ENCODE measurements around the gene NUDT14. TPM values are rescaled to one million over a fixed set of nuclear protein-coding genes. Genes with fewer than 3 reads are reported as not detected.
A peak's percentile ranks its signal among the peaks of the same experiment; 100 is the strongest.

NUDT14 gene
- total and polyA plus RNA-seq, 3 experiments from 2014 or later, result 6.7 to 12.4 (median 6.9) TPM

DNA sequence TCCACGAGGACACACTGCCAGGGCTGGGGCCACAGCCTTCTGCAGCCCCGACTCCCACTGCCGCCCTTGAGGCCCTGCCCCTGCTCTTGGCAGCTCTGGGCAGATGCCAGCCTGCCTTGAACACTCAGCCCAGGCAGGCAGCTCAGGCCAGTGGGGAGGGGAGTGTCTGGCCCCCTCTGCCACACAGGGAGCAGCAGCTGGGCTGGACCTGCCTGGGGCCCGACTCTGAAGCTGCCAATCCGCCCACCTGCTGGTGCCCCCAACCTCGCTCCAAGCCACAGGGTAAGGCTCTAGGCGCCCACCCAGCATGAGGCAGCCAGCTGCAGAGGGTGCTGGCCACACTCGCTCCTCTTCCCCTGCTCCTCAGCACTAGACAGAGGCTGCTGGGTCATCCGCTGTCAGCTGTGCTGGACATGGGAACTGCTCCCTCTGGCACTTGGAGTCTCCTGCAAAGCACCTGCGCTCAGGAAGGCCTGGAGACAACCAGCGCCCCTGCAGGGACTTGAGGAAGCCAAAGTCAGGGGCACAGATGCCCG, 24.6 kb upstream of the NUDT14 start:
- ChIA-PET POLR2A (no interaction called here), CTCF (interaction anchor here (3.7 kb wide), 2 partner anchors 12 to 146 kb away, joined by 18 to 24 read pairs; no protein-coding TSS in a partner anchor)
- peaks cover 1 to 7% of the 10 kb centered on the region in 2 donors for H3K27me3 Mint-ChIP-seq
- no peaks in the 10 kb centered on the region for H3K27me3 ChIP-seq (ENCODE audit: insufficient read depth, low read length, poor library complexity, severe bottlenecking)
- H3K4me1 ChIP-seq (ENCODE audit: insufficient read depth, low read length), result peaks cover 19% of the 10 kb centered on the region
- H3K4me3 ChIP-seq (ENCODE audit: low read length), result no peak overlapping the region
- H3K4me1 Mint-ChIP-seq, result peaks cover 0 to 14% (median 5%) of the 10 kb centered on the region in 3 donors
- H3K9me3 Mint-ChIP-seq, result no peaks in the 10 kb centered on the region
- H3K36me3 Mint-ChIP-seq, result peaks cover 0 to 10% (median 0%) of the 10 kb centered on the region in 3 donors
- H3K9me3 ChIP-seq (ENCODE audit: low read length), result no peaks in the 10 kb centered on the region
- no peaks in the 10 kb centered on the region for H3K36me3 ChIP-seq (ENCODE audit: insufficient read depth, low read length)
- no peak overlapping the region for H3K4me3 Mint-ChIP-seq
- H3K27ac Mint-ChIP-seq, result no peak overlapping the region
- H3K27ac ChIP-seq (ENCODE audit: low read depth, low read length), result no peak overlapping the region
- DNase-seq, result no peak

DNA sequence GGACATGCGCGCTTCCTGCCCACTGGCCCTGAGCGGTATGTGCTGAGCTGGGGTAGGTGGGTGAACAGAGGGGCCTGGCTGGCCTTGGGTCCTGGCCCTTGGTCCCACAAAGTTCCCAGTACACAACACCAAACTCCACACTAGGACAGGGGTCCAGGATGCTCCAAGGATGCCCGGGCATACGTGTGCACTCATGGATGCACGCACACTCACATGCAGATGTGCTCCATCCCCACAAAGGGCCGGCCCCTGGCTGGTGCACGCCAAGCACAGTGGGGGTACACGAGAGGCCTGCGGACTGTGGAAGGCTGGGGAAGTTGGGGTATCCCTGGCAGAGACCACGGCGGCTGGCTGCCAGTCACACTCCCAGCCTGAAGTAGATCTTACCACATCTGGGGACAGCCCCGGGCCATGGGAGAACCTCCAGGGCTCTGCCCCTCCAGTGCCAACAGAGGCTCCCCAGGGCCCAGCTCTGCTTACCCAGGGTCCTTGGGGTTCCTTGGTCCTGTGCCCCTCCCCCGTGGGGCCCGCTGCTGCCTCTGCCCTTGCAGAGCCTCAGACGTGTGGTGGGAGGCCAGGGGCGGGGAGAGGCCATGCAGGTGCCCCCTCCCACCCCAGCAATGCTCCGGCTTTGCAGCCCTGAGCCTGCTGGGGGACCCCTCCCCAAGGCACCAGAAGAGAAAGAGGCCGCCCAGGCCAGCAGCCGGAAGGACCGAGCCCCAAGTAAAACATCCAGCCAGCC, 24.0 kb upstream of the NUDT14 start:
- no peaks in the 10 kb centered on the region for H3K9me3 ChIP-seq (ENCODE audit: low read length)
- H3K27me3 ChIP-seq (ENCODE audit: insufficient read depth, low read length, poor library complexity, severe bottlenecking), result no peaks in the 10 kb centered on the region
- Mint-ChIP-seq H3K4me1 (peaks cover 0 to 14% (median 5%) of the 10 kb centered on the region in 3 donors), H3K27me3 (peaks cover 8 to 10% of the 10 kb centered on the region in 2 donors), H3K27ac (no peak overlapping the region), H3K4me3 (no peak overlapping the region), H3K9me3 (no peaks in the 10 kb centered on the region), H3K36me3 (peaks cover 0 to 6% (median 0%) of the 10 kb centered on the region in 3 donors)
- DNase-seq, result no peak
- H3K36me3 ChIP-seq (ENCODE audit: insufficient read depth, low read length), result no peaks in the 10 kb centered on the region
- ChIA-PET CTCF (interaction anchor here (3.7 kb wide), 2 partner anchors 11 to 147 kb away, joined by 18 to 24 read pairs; no protein-coding TSS in a partner anchor), POLR2A (no interaction called here)
- peaks cover 19% of the 10 kb centered on the region for H3K4me1 ChIP-seq (ENCODE audit: insufficient read depth, low read length)
- H3K27ac ChIP-seq (ENCODE audit: low read depth, low read length), result no peak overlapping the region
- no peak overlapping the region for H3K4me3 ChIP-seq (ENCODE audit: low read length)

DNA sequence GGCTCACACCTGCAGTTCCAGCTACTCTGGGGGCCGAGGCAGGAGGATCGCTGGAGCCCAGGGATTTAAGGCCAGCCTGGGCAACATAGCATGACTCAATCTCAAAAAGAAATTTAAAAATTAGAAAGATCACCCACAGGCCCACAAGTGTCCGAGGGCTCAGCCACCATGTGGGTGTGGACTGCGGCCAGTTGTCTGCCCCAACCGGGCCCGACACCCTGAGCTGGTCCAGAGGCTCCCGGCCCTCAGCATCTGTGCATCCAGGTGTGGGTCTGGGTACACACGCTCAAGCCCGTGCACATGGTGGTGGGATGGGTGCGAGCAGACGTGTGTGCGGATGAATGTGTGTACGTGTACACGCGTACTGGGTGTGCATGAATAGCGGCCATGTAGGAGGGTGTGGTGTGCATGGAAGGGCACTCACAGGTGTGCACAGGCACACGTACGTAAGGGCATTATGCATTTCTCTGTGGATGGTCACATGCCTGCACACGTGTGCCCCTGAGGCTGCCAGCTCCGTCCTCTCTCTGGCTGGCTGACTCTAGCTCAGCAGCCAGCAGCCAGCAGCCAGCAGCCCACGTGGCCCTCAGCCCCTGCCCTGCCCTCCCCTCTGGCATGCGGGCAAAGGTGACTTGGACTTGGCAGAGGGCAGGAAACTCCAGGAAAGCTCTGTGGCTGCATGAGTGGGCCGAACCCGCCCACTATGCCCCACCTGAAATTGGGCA, 23.3 kb upstream of the NUDT14 start:
- peaks cover 0 to 3% (median 0%) of the 10 kb centered on the region in 3 donors for H3K36me3 Mint-ChIP-seq
- peaks cover 0 to 14% (median 5%) of the 10 kb centered on the region in 3 donors for H3K4me1 Mint-ChIP-seq
- DNase-seq, result no peak
- Histone ChIP-seq H3K36me3 (ENCODE audit: insufficient read depth, low read length) (no peaks in the 10 kb centered on the region), H3K27ac (ENCODE audit: low read depth, low read length) (no peak overlapping the region), H3K4me3 (ENCODE audit: low read length) (no peak overlapping the region), H3K4me1 (ENCODE audit: insufficient read depth, low read length) (peaks cover 19% of the 10 kb centered on the region), H3K9me3 (ENCODE audit: low read length) (no peaks in the 10 kb centered on the region), H3K27me3 (ENCODE audit: insufficient read depth, low read length, poor library complexity, severe bottlenecking) (no peaks in the 10 kb centered on the region)
- peaks cover 15 to 17% of the 10 kb centered on the region in 2 donors for H3K27me3 Mint-ChIP-seq
- H3K27ac Mint-ChIP-seq, result no peak overlapping the region
- H3K9me3 Mint-ChIP-seq, result no peaks in the 10 kb centered on the region
- ChIA-PET CTCF (interaction anchor here (3.7 kb wide), 2 partner anchors 10 to 147 kb away, joined by 18 to 24 read pairs; no protein-coding TSS in a partner anchor), POLR2A (no interaction called here)
- H3K4me3 Mint-ChIP-seq, result peak overlapping the region in 1 of 7 donors; percentile 3

DNA sequence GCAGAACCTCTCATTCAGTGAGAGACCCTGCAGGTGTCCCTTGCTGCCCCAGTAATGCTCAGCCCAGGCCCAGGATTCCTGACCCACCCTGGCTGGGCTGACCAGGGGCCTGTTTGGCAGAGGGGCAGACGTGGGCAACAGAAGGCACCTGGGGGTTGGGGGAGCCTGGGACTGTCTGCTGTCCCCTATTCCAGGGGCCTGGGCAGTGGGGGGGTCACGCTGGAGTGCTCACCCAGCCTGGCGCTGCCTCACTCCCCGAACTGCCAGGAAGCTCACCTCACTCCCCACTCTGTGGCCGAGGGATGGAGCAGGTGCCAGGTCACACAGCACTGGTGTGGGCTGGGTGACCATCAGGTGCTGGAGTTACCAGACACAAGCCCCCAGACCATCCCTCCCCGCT, 22.6 kb upstream of the NUDT14 start:
- peaks cover 21% of the 10 kb centered on the region in 2 donors for H3K27me3 Mint-ChIP-seq
- H3K27ac Mint-ChIP-seq, result no peak overlapping the region
- no peaks in the 10 kb centered on the region for H3K36me3 ChIP-seq (ENCODE audit: insufficient read depth, low read length)
- H3K36me3 Mint-ChIP-seq, result no peaks in the 10 kb centered on the region
- peaks cover 1% of the 10 kb centered on the region for H3K27me3 ChIP-seq (ENCODE audit: insufficient read depth, low read length, poor library complexity, severe bottlenecking)
- ChIA-PET POLR2A (no interaction called here), CTCF (interaction anchor here (0.9 to 3.7 kb wide), 4 partner anchors 8 to 148 kb away, joined by 3 to 24 read pairs (median 10); no protein-coding TSS in a partner anchor)
- H3K4me1 Mint-ChIP-seq, result peaks cover 0 to 14% (median 5%) of the 10 kb centered on the region in 3 donors
- no peaks in the 10 kb centered on the region for H3K9me3 Mint-ChIP-seq
- H3K4me3 Mint-ChIP-seq, result no peak overlapping the region
- H3K4me3 ChIP-seq (ENCODE audit: low read length), result no peak overlapping the region
- DNase-seq, result no peak
- no peaks in the 10 kb centered on the region for H3K9me3 ChIP-seq (ENCODE audit: low read length)
- peaks cover 19% of the 10 kb centered on the region for H3K4me1 ChIP-seq (ENCODE audit: insufficient read depth, low read length)
- no peak overlapping the region for H3K27ac ChIP-seq (ENCODE audit: low read depth, low read length)

DNA sequence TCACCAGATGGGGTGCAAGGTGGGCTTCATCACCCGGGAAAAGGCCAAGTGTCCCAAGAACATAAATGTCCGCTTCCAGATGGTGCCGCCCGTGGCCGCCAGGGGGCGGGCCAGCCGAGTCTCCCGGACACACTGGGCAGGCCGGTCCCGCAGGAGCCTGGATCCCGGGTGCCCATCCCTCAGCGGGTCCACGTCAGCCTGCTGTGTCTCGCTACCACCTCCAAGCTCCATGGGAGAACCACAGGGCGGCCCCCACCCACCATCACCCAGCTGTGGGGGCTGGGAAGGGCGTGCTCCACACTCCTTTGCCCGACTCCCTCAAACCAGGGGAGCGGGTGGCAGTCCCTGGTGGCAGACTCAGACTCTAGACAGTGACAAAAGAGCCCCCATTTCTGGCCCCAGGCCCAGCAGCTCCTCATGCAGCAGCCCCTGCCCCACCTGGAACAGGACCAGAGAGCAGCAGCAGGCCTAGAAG, 22.0 kb upstream of the NUDT14 start:
- H3K27me3 ChIP-seq (ENCODE audit: insufficient read depth, low read length, poor library complexity, severe bottlenecking), result peaks cover 6% of the 10 kb centered on the region
- Mint-ChIP-seq H3K9me3 (no peaks in the 10 kb centered on the region), H3K4me3 (no peak overlapping the region), H3K36me3 (no peaks in the 10 kb centered on the region), H3K27me3 (peaks cover 25 to 26% of the 10 kb centered on the region in 2 donors), H3K27ac (no peak overlapping the region), H3K4me1 (peaks cover 0 to 14% (median 5%) of the 10 kb centered on the region in 3 donors)
- H3K4me3 ChIP-seq (ENCODE audit: low read length), result no peak overlapping the region
- CTCF ChIA-PET, result interaction anchor here (0.9 to 3.7 kb wide), 4 partner anchors 9 to 149 kb away, joined by 3 to 24 read pairs (median 10); no protein-coding TSS in a partner anchor
- H3K4me1 ChIP-seq (ENCODE audit: insufficient read depth, low read length), result peaks cover 19% of the 10 kb centered on the region
- no peaks in the 10 kb centered on the region for H3K9me3 ChIP-seq (ENCODE audit: low read length)
- POLR2A ChIA-PET, result no interaction called here
- DNase-seq, result peak; percentile 42 to 72 (median 55)
- H3K36me3 ChIP-seq (ENCODE audit: insufficient read depth, low read length), result no peaks in the 10 kb centered on the region
- H3K27ac ChIP-seq (ENCODE audit: low read depth, low read length), result no peak overlapping the region

DNA sequence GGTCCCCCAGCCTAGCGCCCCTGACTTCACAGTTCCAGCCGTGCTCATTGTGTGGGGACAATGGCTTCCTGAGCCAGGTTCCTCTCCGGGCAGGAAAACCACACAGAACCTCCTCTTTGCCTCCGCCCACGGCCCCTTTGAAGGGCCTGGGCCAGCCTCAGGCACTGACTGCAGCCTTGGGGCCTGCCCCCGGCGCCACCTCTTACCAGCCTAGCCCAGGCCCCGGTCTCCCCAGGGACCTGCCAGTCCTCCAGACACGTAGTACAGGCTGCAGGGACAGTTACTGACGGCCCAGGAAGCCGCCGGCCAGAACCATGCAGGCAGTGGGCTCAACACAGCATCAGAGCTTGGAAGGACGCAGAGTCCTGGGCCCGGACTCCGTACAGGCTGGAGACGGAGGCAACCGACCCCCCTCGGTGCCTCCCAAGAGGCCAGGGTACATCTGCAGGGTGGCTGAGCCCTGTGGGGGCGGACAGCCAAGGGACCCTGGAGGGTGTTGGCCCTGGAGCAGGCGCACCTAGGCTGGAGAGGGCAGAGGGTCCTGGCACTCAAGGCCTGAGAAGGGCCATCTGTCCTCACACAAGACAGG, 20.9 kb upstream of the NUDT14 start:
- H3K9me3 ChIP-seq (ENCODE audit: low read length), result no peaks in the 10 kb centered on the region
- Mint-ChIP-seq H3K27ac (no peak overlapping the region), H3K36me3 (no peaks in the 10 kb centered on the region), H3K9me3 (no peaks in the 10 kb centered on the region), H3K4me1 (peaks cover 0 to 18% (median 5%) of the 10 kb centered on the region in 3 donors), H3K4me3 (no peak overlapping the region), H3K27me3 (peaks cover 34 to 36% of the 10 kb centered on the region in 2 donors)
- H3K4me3 ChIP-seq (ENCODE audit: low read length), result no peak overlapping the region
- no peak overlapping the region for H3K27ac ChIP-seq (ENCODE audit: low read depth, low read length)
- POLR2A ChIA-PET, result no interaction called here
- H3K27me3 ChIP-seq (ENCODE audit: insufficient read depth, low read length, poor library complexity, severe bottlenecking), result peaks cover 6% of the 10 kb centered on the region
- peaks cover 19% of the 10 kb centered on the region for H3K4me1 ChIP-seq (ENCODE audit: insufficient read depth, low read length)
- CTCF ChIA-PET, result interaction anchor here (0.7 to 3.7 kb wide), 5 partner anchors 8 to 228 kb away, joined by 3 to 18 read pairs (median 4); no protein-coding TSS in a partner anchor
- DNase-seq, result no peak
- H3K36me3 ChIP-seq (ENCODE audit: insufficient read depth, low read length), result no peaks in the 10 kb centered on the region

DNA sequence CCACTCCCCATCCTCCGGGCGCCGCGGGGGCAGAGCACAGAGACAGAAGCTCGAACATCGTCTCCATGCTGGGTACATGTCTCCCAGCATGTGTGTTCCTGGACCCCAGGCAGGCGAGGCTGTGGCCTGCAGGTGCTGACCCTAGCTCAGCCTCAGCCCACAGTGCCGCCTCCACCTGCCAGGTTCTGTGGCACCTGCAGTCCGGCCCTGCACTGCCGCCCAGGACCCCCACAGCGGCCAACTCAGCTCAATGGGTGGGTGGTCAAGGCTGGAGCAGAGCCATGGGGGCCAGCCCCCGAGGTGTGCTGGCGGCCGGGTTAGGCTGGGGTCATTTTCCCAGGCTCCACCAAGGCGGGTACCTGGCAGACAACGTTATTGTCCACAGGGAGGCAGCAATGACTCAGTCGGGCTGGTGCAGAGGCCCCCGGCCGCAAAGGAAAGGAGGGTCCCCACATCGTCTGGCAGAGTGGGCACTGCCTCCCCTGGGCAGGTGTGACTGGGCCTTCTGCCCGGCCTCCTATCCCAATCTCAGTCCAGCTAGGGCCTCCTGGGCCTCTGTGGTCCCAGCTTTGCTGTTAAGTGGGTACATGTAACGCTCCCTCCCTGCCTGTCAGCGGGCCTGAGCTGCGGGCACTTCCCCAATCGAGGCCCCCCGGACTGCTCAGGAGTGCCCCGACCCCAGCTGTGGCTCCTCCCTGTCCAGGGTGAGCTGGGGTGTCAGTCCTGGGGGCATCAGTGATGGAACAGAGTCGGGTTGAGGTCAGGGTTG, 20.2 kb upstream of the NUDT14 start:
- Mint-ChIP-seq H3K27me3 (peaks cover 34 to 36% of the 10 kb centered on the region in 2 donors), H3K4me3 (no peak overlapping the region), H3K27ac (peak overlapping the region in 1 of 8 donors; percentile 84), H3K36me3 (no peaks in the 10 kb centered on the region), H3K4me1 (peaks cover 0 to 21% (median 5%) of the 10 kb centered on the region in 3 donors), H3K9me3 (no peaks in the 10 kb centered on the region)
- Histone ChIP-seq H3K4me1 (ENCODE audit: insufficient read depth, low read length) (peaks cover 23% of the 10 kb centered on the region), H3K27ac (ENCODE audit: low read depth, low read length) (no peak overlapping the region), H3K27me3 (ENCODE audit: insufficient read depth, low read length, poor library complexity, severe bottlenecking) (peaks cover 7% of the 10 kb centered on the region), H3K9me3 (ENCODE audit: low read length) (no peaks in the 10 kb centered on the region), H3K36me3 (ENCODE audit: insufficient read depth, low read length) (no peaks in the 10 kb centered on the region), H3K4me3 (ENCODE audit: low read length) (no peak overlapping the region)
- no peak for DNase-seq
- CTCF ChIA-PET, result interaction anchor here (0.7 to 1.7 kb wide), 5 partner anchors 11 to 227 kb away, joined by 3 to 5 read pairs (median 4); partner anchors contain the start of gene BRF1
- POLR2A ChIA-PET, result no interaction called here

Data from CD8-positive, alpha-beta memory T cell (primary cell).